Smooth muscle cell (in vitro differentiated cells): ENCODE measurements around the gene C1QTNF12. TPM values are rescaled to one million over a fixed set of nuclear protein-coding genes. Genes with fewer than 3 reads are reported as not detected.

Experiments used
- DNase-seq: peaks from one replicate; lab custom pipeline; 2025; ENCODE audit not compliant: unreplicated experiment; lab: John Stamatoyannopoulos, UW
- H2AFZ ChIP-seq: fragments of 200-600 bp; sonication (generic); 2 replicates; pipeline ENCODE4 v1.6.0; 2016; ENCODE audit warnings: antibody characterized with exemption, low read depth, mild to moderate bottlenecking
- H3F3A ChIP-seq: fragments of 200-600 bp; sonication (generic); 2 replicates; pipeline ENCODE4 v1.6.0; 2017; ENCODE audit warnings: antibody characterized with exemption, low read depth
- H3K27ac ChIP-seq: fragments of 200-600 bp; sonication (generic); 2 replicates; pipeline ENCODE4 v1.5.1; 2016; ENCODE audit warnings: low read depth, mild to moderate bottlenecking
- H3K27me3 ChIP-seq: fragments of 200-600 bp; sonication (generic); 2 replicates; pipeline ENCODE4 v1.6.1; 2016; ENCODE audit warnings: low read depth, mild to moderate bottlenecking
- H3K36me3 ChIP-seq: fragments of 200-600 bp; sonication (generic); 2 replicates; pipeline ENCODE4 v1.5.1; 2016; ENCODE audit warnings: low read depth
- H3K4me1 ChIP-seq: fragments of 200-600 bp; sonication (generic); 2 replicates; pipeline ENCODE4 v1.5.1; 2016; ENCODE audit warnings: low read depth
- H3K4me2 ChIP-seq: fragments of 200-600 bp; sonication (generic); 2 replicates; pipeline ENCODE4 v1.6.0; 2016; ENCODE audit warnings: mild to moderate bottlenecking
- H3K4me3 ChIP-seq: fragments of 200-600 bp; sonication (generic); 2 replicates; pipeline ENCODE4 v1.5.1; 2016; ENCODE audit warnings: mild to moderate bottlenecking
- H3K79me2 ChIP-seq: fragments of 200-600 bp; sonication (generic); 2 replicates; pipeline ENCODE4 v1.6.0; 2016; ENCODE audit warnings: low read depth, mild to moderate bottlenecking
- H3K9ac ChIP-seq: fragments of 200-600 bp; sonication (generic); 2 replicates; pipeline ENCODE4 v1.6.0; 2016; ENCODE audit warnings: low read depth
- H3K9me3 ChIP-seq: fragments of 200-600 bp; sonication (generic); replicated peaks from 2 replicates; pipeline ENCODE4 v1.5.1; 2016; ENCODE audit warnings: low read depth
- H4K20me1 ChIP-seq: fragments of 200-600 bp; sonication (generic); 2 replicates; pipeline ENCODE4 v1.6.0; 2016; ENCODE audit warnings: low read depth
- WGBS: methylation state at CpG from one replicate; pipeline ENCODE4 v1.1.7; 2016; ENCODE audit warnings: low lambda C conversion rate; 5-methylcytosine and 5-hydroxymethylcytosine counted together
- polyA plus RNA-seq: library from polyadenylated mRNA; unstranded; fragments of >200 nt; fragmentation: Nextera tagmentation; extraction: Ambion mirVana; gene quantifications from 2 replicates; pipeline ENCODE4 v1.2.1, GENCODE V29; 2016
- total RNA-seq: library from RNA; depleted of rRNA; stranded (reverse); fragments of >200 nt; gene quantifications from 2 replicates; pipeline ENCODE4 v1.2.3, GENCODE V29; 2014
- TF ChIP-seq, protein P1 (sequence below): fragments of 200-600 bp; sonication (generic); IDR thresholded peaks from 2 replicates; pipeline ENCODE4 v1.5.1; 2017; ENCODE audit warnings: borderline replicate concordance, mild to moderate bottlenecking, antibody characterized with exemption; ENCODE audit not compliant: insufficient read depth, poor library complexity, severe bottlenecking

C1QTNF12 gene
- total and polyA plus RNA-seq, 2 experiments from 2014 or later = 1.8 to 5.4 TPM

DNA sequence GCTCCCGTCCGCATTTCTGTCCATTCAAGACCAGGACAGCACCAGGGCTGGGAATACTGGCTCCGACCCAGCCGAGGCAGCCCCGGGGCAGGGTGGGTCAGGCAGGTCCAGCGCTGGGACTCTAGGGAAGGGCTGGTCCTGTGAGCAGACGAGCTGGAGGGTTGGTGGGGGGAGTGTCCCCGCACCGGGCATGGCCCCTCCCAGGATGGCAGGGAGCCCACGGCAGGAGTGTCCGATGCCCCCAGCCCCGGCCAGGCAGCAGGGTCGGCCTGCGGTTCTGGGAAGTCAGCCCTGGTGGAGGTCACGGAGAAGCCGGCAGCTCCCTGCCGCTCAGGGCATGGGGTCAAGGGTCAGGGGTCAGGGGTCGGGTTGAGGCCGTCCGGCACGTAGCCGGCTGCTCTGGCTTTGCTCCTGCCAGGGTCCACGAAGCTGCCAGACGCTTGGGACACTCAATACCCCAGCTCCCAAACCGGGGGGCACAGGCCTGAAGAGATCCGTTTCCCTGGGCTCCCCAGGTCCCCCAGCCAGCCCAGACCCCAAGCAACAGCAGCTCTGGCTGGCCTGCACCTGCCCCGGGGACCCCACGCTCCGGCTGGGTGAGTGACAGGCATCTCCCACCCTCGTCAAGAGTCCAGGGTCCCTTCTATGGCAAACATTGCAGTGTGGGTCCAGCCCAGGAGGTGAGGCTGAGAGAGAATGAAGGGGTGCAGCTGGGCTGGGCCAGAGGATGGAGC is 6.7 kb downstream of the C1QTNF12 start:
- Histone ChIP-seq H3K27ac (no peak overlapping the region), H3K9me3 (no peaks in the 10 kb centered on the region), H3K36me3 (no peaks in the 10 kb centered on the region), H3K4me1 (no peaks in the 10 kb centered on the region), H3K9ac (no peak overlapping the region), H3K79me2 (no peaks in the 10 kb centered on the region), H3K27me3 (no peaks in the 10 kb centered on the region), H3K4me2 (no peak overlapping the region), H3K4me3 (no peak overlapping the region), H3F3A (no peaks in the 10 kb centered on the region), H2AFZ (no peak overlapping the region), H4K20me1 (no peaks in the 10 kb centered on the region)
- DNase-seq = no peak
- TF ChIP-seq, protein P1, sequence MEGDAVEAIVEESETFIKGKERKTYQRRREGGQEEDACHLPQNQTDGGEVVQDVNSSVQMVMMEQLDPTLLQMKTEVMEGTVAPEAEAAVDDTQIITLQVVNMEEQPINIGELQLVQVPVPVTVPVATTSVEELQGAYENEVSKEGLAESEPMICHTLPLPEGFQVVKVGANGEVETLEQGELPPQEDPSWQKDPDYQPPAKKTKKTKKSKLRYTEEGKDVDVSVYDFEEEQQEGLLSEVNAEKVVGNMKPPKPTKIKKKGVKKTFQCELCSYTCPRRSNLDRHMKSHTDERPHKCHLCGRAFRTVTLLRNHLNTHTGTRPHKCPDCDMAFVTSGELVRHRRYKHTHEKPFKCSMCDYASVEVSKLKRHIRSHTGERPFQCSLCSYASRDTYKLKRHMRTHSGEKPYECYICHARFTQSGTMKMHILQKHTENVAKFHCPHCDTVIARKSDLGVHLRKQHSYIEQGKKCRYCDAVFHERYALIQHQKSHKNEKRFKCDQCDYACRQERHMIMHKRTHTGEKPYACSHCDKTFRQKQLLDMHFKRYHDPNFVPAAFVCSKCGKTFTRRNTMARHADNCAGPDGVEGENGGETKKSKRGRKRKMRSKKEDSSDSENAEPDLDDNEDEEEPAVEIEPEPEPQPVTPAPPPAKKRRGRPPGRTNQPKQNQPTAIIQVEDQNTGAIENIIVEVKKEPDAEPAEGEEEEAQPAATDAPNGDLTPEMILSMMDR = no peak
- WGBS = 77% methylated on average over 30 of the region's 30 CpGs

DNA sequence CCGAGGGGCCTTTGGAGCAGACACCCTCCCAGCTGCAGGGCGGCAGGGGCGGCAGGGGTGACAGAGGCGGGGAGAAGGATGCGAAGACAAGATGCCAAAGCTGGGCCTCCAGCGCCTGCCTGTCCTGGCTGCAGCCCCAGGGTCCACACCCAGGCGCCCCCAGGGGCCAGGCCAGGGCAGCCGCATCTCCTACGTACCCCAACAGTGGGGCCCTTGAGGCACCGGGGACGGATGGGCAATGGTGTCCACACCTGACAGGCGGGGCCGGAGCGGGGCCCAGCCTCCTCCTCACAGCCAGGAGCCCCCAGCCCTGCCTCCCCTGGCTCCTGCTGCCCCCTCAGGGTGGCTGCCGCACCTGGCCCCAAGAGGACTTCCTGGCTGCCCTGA is 7.3 kb downstream of the C1QTNF12 start:
- Histone ChIP-seq H3F3A (no peaks in the 10 kb centered on the region), H3K9ac (no peak overlapping the region), H3K36me3 (no peaks in the 10 kb centered on the region), H3K4me3 (no peak overlapping the region), H3K27me3 (no peaks in the 10 kb centered on the region), H3K27ac (no peak overlapping the region), H2AFZ (no peak overlapping the region), H3K4me2 (no peak overlapping the region), H3K9me3 (no peaks in the 10 kb centered on the region), H4K20me1 (no peaks in the 10 kb centered on the region), H3K79me2 (no peaks in the 10 kb centered on the region), H3K4me1 (no peaks in the 10 kb centered on the region)
- TF ChIP-seq, protein P1 = no peak
- 85% methylated on average over 14 of the region's 15 CpGs for WGBS
- no peak for DNase-seq

DNA sequence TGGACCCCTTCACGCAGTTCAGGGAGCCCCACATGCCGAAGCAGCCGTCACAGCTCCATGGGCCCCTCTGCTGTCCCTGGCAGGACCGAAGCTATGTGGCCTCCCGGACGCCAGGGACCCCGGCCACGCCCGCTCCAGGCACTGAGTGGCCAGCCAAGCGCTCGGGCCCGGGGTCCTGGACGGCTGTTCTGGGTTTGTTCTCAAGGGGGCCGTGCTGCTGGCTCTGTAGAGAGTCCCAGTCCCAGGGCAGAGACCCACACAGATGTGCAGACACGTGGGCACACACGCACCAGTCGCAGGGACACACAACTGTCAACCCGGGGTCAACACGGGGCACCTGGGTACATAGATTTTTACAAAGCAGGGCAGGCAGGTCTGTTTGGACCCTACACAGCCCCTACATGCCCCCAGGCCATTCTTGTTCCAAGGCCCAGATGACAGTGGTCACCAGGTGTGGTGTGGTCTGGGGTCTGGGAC is 7.8 kb downstream of the C1QTNF12 start:
- H2AFZ ChIP-seq = no peak overlapping the region
- H3K36me3 ChIP-seq = no peaks in the 10 kb centered on the region
- 90% methylated on average over 19 of the region's 19 CpGs for WGBS
- no peak overlapping the region for H3K4me2 ChIP-seq
- TF ChIP-seq, protein P1 = no peak
- no peaks in the 10 kb centered on the region for H4K20me1 ChIP-seq
- no peaks in the 10 kb centered on the region for H3K4me1 ChIP-seq
- H3F3A ChIP-seq = no peaks in the 10 kb centered on the region
- H3K4me3 ChIP-seq = no peak overlapping the region
- no peak overlapping the region for H3K9ac ChIP-seq
- no peak for DNase-seq
- no peaks in the 10 kb centered on the region for H3K9me3 ChIP-seq
- H3K79me2 ChIP-seq = peaks cover 2% of the 10 kb centered on the region
- no peaks in the 10 kb centered on the region for H3K27me3 ChIP-seq
- no peak overlapping the region for H3K27ac ChIP-seq
